Endothelial cell of umbilical vein (primary cell): ENCODE data around the gene TAMALIN.

Experiments used
- CTCF ChIP-seq, 2 donors: IDR thresholded peaks; 1 replicate in 1 of 2; 2 replicates in 1 of 2; pipeline ENCODE4 v1.5.1; 2011; ENCODE audit warnings: low read length in 2 of 2, mild to moderate bottlenecking in 2 of 2, moderate library complexity in 2 of 2, control low read depth in 1 of 2, inconsistent platforms in 1 of 2, low read depth in 1 of 2; ENCODE audit not compliant: insufficient read depth in 1 of 2; ENCODE audit errors: extremely low read depth in 1 of 2
- JUN ChIP-seq: IDR thresholded peaks from 2 replicates; pipeline ENCODE4 v1.6.1; 2011; ENCODE audit warnings: borderline replicate concordance, low read depth; ENCODE audit not compliant: insufficient read length, insufficient read depth
- POLR2AphosphoS5 ChIP-seq: IDR thresholded peaks from 2 replicates; pipeline ENCODE4 v1.6.1; 2012; ENCODE audit warnings: low read depth, mild to moderate bottlenecking, control low read depth, low read length, moderate library complexity; ENCODE audit not compliant: insufficient read depth

GRCh38 chr12:52041035-52041434 is 34.3 kb downstream of the TAMALIN start:
- TF ChIP-seq CTCF (IDR thresholded peaks at IDR 0.05; ENCODE audit: extremely low read depth in 1 of 2, insufficient read depth in 1 of 2, low read depth in 1 of 2, low read length in 2 of 2): no peak
- no peak for TF ChIP-seq POLR2AphosphoS5
- TF ChIP-seq JUN: no peak
